SK-N-SH (cell line): ENCODE measurements around the gene OR2Y1. TPM values are rescaled to one million over a fixed set of nuclear protein-coding genes. Genes with fewer than 3 reads are reported as not detected.

Experiments used
- CTCF ChIA-PET: fragments of 300-600, 350-600 bp; formaldehyde crosslinking; extraction: SDS; loops from one replicate; lab custom pipeline; 2021; lab: Yijun Ruan, JAX
- POLR2A ChIA-PET: fragments of 350-600 bp; sonication (Branson Sonifier 250); formaldehyde crosslinking; extraction: SDS; loops from one replicate; lab custom pipeline; 2020; ENCODE audit warnings: antibody characterized with exemption, inconsistent platforms; lab: Yijun Ruan, JAX
- DNase-seq: peaks from one replicate; pipeline ENCODE4 v3.0.0; 2012
- H2AFZ ChIP-seq: fragments of 200-600 bp; sonication (generic); 2 replicates; pipeline ENCODE4 v1.8.1; 2016; ENCODE audit warnings: antibody characterized with exemption, mild to moderate bottlenecking, low read depth
- H3F3A ChIP-seq: fragments of 200-600 bp; sonication (generic); replicated peaks from 2 replicates; pipeline ENCODE3; 2016; ENCODE audit warnings: antibody characterized with exemption, mild to moderate bottlenecking; ENCODE audit not compliant: insufficient read depth
- H3K27ac ChIP-seq, 2 experiments: fragments of 200-500 bp in 1 of 2; fragments of 200-600 bp in 1 of 2; sonication (Bioruptor generic) in 1 of 2; sonication (generic), shearing (Covaris generic) in 1 of 2; 2 replicates each; pipeline versions ENCODE4 v1.5.1 to v1.6.1; 2014 to 2016; ENCODE audit warnings: low read depth in 2 of 2, inconsistent platforms in 1 of 2, low read length in 1 of 2, mild to moderate bottlenecking in 1 of 2, mixed read lengths in 1 of 2
- H3K27me3 ChIP-seq: fragments of 200-600 bp; sonication (generic), shearing (Covaris generic); 2 replicates; pipeline ENCODE4 v1.6.1; 2016; ENCODE audit warnings: mixed run types; ENCODE audit not compliant: insufficient read depth
- H3K36me3 ChIP-seq, 2 experiments: fragments of 200-500 bp in 1 of 2; fragments of 200-600 bp in 1 of 2; sonication (Bioruptor generic) in 1 of 2; sonication (generic) in 1 of 2; replicated peaks in 1 of 2; 2 replicates each; pipeline versions ENCODE3 to v1.5.1; 2014 to 2016; ENCODE audit warnings: low read length in 1 of 2, mild to moderate bottlenecking in 1 of 2; ENCODE audit not compliant: insufficient read depth in 2 of 2, control insufficient read depth in 1 of 2
- H3K4me1 ChIP-seq, 2 experiments: fragments of 200-500 bp in 1 of 2; fragments of 200-600 bp in 1 of 2; sonication (Bioruptor generic) in 1 of 2; sonication (generic), shearing (Covaris generic) in 1 of 2; 2 replicates each; pipeline versions ENCODE4 v1.5.1 to v1.6.1; 2014 to 2016; ENCODE audit warnings: low read depth in 1 of 2, low read length in 1 of 2, mixed run types in 1 of 2; ENCODE audit not compliant: insufficient read depth in 2 of 2, control insufficient read depth in 1 of 2
- H3K4me2 ChIP-seq: fragments of 200-600 bp; sonication (generic), shearing (Covaris generic); 2 replicates; pipeline ENCODE4 v1.6.1; 2017; ENCODE audit warnings: mixed run types
- H3K4me3 ChIP-seq, 2 experiments: fragments of 200-500 bp in 1 of 2; fragments of 200-600 bp in 1 of 2; sonication (Bioruptor generic) in 1 of 2; sonication (generic), shearing (Covaris generic) in 1 of 2; 2 replicates each; pipeline versions ENCODE4 v1.5.1 to v1.8.1; 2014 to 2016; ENCODE audit warnings: low read depth in 2 of 2, inconsistent platforms in 1 of 2, low read length in 1 of 2, mild to moderate bottlenecking in 1 of 2, mixed read lengths in 1 of 2, moderate library complexity in 1 of 2
- H3K79me2 ChIP-seq: fragments of 200-600 bp; sonication (generic); 2 replicates; pipeline ENCODE4 v1.8.1; 2017; ENCODE audit warnings: mild to moderate bottlenecking; ENCODE audit not compliant: insufficient read depth
- H3K9ac ChIP-seq: fragments of 200-600 bp; sonication (generic); 2 replicates; pipeline ENCODE4 v1.6.1; 2017; ENCODE audit warnings: mixed run types
- H3K9me2 ChIP-seq: fragments of 200-600 bp; sonication (generic); 2 replicates; pipeline ENCODE4 v1.6.1; 2017; ENCODE audit warnings: mixed run types
- H3K9me3 ChIP-seq: fragments of 200-600 bp; sonication (generic); 2 replicates; pipeline ENCODE4 v1.6.1; 2017; ENCODE audit warnings: mixed run types, mild to moderate bottlenecking, moderate library complexity
- H4K20me1 ChIP-seq: fragments of 200-600 bp; sonication (generic); 2 replicates; pipeline ENCODE4 v1.6.1; 2017; ENCODE audit warnings: mild to moderate bottlenecking, mixed run types; ENCODE audit not compliant: insufficient read depth
- CHD2 ChIP-seq: fragments of 150-350 bp; IDR thresholded peaks from 2 replicates; pipeline ENCODE4 v1.6.1; 2018; ENCODE audit warnings: low read length; ENCODE audit not compliant: partially characterized antibody
- ELF1 ChIP-seq: IDR thresholded peaks from 2 replicates; pipeline ENCODE4 v1.4.0; 2012
- EP300 ChIP-seq, 2 experiments: IDR thresholded peaks; 2 replicates each; pipeline versions ENCODE4 v1.4.0 to v1.6.1; 2012; ENCODE audit warnings: borderline replicate concordance in 1 of 2, low read depth in 1 of 2, low read length in 1 of 2
- FOXJ3 ChIP-seq: sonication (generic); formaldehyde crosslinking; IDR thresholded peaks from 2 replicates; pipeline ENCODE4 v1.5.1; 2020; ENCODE audit warnings: mild to moderate bottlenecking, missing genetic modification reagents
- NRF1 ChIP-seq: IDR thresholded peaks from 2 replicates; pipeline ENCODE4 v1.6.1; 2012; ENCODE audit warnings: low read depth, mild to moderate bottlenecking, low read length
- POLR2AphosphoS5 ChIP-seq: IDR thresholded peaks from 2 replicates; pipeline ENCODE4 v1.6.1; 2012; ENCODE audit warnings: low read depth, low read length
- RAD21 ChIP-seq: IDR thresholded peaks from 2 replicates; pipeline ENCODE4 v1.6.1; 2012; ENCODE audit warnings: mild to moderate bottlenecking, low read length
- RCOR1 ChIP-seq: fragments of 150-350 bp; IDR thresholded peaks from 2 replicates; pipeline ENCODE4 v1.6.1; 2017; ENCODE audit warnings: antibody characterized with exemption, low read length
- RFX5 ChIP-seq: IDR thresholded peaks from 2 replicates; pipeline ENCODE4 v1.6.1; 2012; ENCODE audit warnings: mild to moderate bottlenecking, improper control_type of control experiment, low read length
- SIN3A ChIP-seq: IDR thresholded peaks from 2 replicates; pipeline ENCODE4 v1.6.1; 2012; ENCODE audit warnings: low read depth, mild to moderate bottlenecking, low read length, moderate library complexity, borderline replicate concordance
- TCF12 ChIP-seq: IDR thresholded peaks from 2 replicates; pipeline ENCODE4 v1.4.0; 2012
- YY1 ChIP-seq: IDR thresholded peaks from 2 replicates; pipeline ENCODE4 v1.4.0; 2012; ENCODE audit warnings: low read depth, mild to moderate bottlenecking
- WGBS: methylation state at CpG from one replicate; pipeline ENCODE4 v1.1.6; 2017; ENCODE audit warnings: low lambda C conversion rate; 5-methylcytosine and 5-hydroxymethylcytosine counted together
- polyA plus RNA-seq, 3 experiments: library from polyadenylated mRNA; depleted of rRNA; stranded (reverse); fragments of >200 nt; gene quantifications; 2 replicates each; pipeline ENCODE4 v1.2.3, GENCODE V29; 2012
- TF ChIP-seq, protein P1 (sequence below): IDR thresholded peaks from 2 replicates; pipeline ENCODE4 v1.6.1; 2012; ENCODE audit warnings: mild to moderate bottlenecking, low read depth, low read length, moderate library complexity
- TF ChIP-seq, protein P2 (sequence below): fragments of 150-350 bp; IDR thresholded peaks from 2 replicates; pipeline ENCODE4 v1.6.1; 2017; ENCODE audit warnings: antibody characterized with exemption, low read length, low read depth, borderline replicate concordance

The OR2Y1 gene
- polyA plus RNA-seq, 1 of the 3 experiments (the other 2 are of a cell fraction), result not detected

DNA sequence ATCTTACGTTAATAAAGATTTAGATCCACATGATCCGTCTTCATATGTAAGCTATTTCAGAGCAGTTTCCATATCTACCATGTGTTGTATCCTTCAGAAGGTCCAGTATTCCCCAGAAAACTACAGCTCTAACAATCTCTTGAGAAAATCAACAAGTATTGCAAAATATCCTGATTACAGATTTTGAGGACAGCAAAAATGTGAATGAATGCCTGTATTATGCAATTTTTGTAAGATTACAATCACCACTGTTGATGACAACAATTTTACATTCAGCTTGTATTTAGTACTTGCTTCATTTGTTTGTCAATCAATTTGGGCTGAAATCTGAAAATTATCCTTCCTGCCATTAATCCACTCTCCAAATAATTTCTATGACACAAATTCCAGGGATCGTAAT lies 47.4 kb downstream of the OR2Y1 start:
- H3K79me2 ChIP-seq, result no peaks in the 10 kb centered on the region
- H3K4me3 ChIP-seq, result no peak overlapping the region
- H3K9ac ChIP-seq, result no peak overlapping the region
- no peaks in the 10 kb centered on the region for H3K9me2 ChIP-seq
- no peaks in the 10 kb centered on the region for H3K4me1 ChIP-seq
- H3K36me3 ChIP-seq, result no peaks in the 10 kb centered on the region
- H3K4me2 ChIP-seq, result no peak overlapping the region
- no peaks in the 10 kb centered on the region for H3K9me3 ChIP-seq
- peaks cover 26% of the 10 kb centered on the region; the same call in 1 of the 2 replicates for H3K27me3 ChIP-seq
- 8% methylated on average over 3 of the region's 3 CpGs for WGBS
- H3K27ac ChIP-seq, result no peak overlapping the region
- no peak for DNase-seq
- POLR2A ChIA-PET, result no interaction called here
- H3F3A ChIP-seq, result no peaks in the 10 kb centered on the region
- no peak for TF ChIP-seq RAD21
- no peak for TF ChIP-seq RCOR1
- H4K20me1 ChIP-seq, result no peaks in the 10 kb centered on the region
- no peak overlapping the region for H2AFZ ChIP-seq
- CTCF ChIA-PET, result interaction anchor here (1.4 to 2.6 kb wide), 2 partner anchors 26 to 74 kb away, joined by 3 to 7 read pairs; no protein-coding TSS in a partner anchor

DNA sequence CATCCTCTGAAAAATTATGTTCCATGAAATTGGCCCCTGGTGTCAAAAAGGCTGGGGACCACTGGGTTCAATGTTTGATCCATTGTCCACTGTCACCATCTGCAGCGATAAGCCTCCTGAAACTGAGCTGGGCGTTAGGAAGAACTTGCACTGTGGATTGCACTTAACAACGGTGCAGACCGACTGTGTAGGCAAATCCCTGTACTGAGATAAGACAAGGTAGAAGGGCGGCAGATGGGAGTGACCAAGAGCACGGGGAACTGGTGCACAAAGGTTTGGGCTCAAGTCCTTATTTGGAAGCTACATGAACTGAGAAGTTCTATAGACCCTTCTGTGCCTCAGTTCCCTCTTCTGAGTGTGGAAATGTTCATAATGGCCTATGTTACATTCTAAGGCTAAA lies 48.8 kb downstream of the OR2Y1 start:
- no peaks in the 10 kb centered on the region for H3F3A ChIP-seq
- WGBS, result 16% methylated on average over 6 of the region's 6 CpGs
- no peaks in the 10 kb centered on the region for H3K4me1 ChIP-seq
- no peaks in the 10 kb centered on the region for H4K20me1 ChIP-seq
- H2AFZ ChIP-seq, result no peak overlapping the region
- no peak for DNase-seq
- no peaks in the 10 kb centered on the region for H3K9me2 ChIP-seq
- no peaks in the 10 kb centered on the region for H3K79me2 ChIP-seq
- no peak overlapping the region for H3K27ac ChIP-seq
- H3K9me3 ChIP-seq, result no peaks in the 10 kb centered on the region
- TF ChIP-seq SIN3A (no peak), ELF1 (no peak), POLR2AphosphoS5 (no peak), FOXJ3 (CRISPR knock-in tag) (no peak), YY1 (no peak), TCF12 (no peak), RFX5 (no peak), CHD2 (no peak), EP300 (IDR thresholded peaks at IDR 0.05; ENCODE audit: borderline replicate concordance in 1 of 2, low read depth in 1 of 2, low read length in 1 of 2) (no peak), NRF1 (no peak)
- TF ChIP-seq, protein P1, sequence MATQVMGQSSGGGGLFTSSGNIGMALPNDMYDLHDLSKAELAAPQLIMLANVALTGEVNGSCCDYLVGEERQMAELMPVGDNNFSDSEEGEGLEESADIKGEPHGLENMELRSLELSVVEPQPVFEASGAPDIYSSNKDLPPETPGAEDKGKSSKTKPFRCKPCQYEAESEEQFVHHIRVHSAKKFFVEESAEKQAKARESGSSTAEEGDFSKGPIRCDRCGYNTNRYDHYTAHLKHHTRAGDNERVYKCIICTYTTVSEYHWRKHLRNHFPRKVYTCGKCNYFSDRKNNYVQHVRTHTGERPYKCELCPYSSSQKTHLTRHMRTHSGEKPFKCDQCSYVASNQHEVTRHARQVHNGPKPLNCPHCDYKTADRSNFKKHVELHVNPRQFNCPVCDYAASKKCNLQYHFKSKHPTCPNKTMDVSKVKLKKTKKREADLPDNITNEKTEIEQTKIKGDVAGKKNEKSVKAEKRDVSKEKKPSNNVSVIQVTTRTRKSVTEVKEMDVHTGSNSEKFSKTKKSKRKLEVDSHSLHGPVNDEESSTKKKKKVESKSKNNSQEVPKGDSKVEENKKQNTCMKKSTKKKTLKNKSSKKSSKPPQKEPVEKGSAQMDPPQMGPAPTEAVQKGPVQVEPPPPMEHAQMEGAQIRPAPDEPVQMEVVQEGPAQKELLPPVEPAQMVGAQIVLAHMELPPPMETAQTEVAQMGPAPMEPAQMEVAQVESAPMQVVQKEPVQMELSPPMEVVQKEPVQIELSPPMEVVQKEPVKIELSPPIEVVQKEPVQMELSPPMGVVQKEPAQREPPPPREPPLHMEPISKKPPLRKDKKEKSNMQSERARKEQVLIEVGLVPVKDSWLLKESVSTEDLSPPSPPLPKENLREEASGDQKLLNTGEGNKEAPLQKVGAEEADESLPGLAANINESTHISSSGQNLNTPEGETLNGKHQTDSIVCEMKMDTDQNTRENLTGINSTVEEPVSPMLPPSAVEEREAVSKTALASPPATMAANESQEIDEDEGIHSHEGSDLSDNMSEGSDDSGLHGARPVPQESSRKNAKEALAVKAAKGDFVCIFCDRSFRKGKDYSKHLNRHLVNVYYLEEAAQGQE, result no peak
- TF ChIP-seq, protein P2, sequence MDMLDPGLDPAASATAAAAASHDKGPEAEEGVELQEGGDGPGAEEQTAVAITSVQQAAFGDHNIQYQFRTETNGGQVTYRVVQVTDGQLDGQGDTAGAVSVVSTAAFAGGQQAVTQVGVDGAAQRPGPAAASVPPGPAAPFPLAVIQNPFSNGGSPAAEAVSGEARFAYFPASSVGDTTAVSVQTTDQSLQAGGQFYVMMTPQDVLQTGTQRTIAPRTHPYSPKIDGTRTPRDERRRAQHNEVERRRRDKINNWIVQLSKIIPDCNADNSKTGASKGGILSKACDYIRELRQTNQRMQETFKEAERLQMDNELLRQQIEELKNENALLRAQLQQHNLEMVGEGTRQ, result no peak
- ChIA-PET POLR2A (no interaction called here), CTCF (interaction anchor here (1.4 to 2.6 kb wide), 2 partner anchors 28 to 72 kb away, joined by 3 to 7 read pairs; no protein-coding TSS in a partner anchor)
- no peak overlapping the region for H3K4me3 ChIP-seq
- no peaks in the 10 kb centered on the region for H3K36me3 ChIP-seq
- no peak overlapping the region for H3K9ac ChIP-seq
- peaks cover 37% of the 10 kb centered on the region; the same call in 1 of the 2 replicates for H3K27me3 ChIP-seq
- H3K4me2 ChIP-seq, result no peak overlapping the region
